Measurements from ENCODE around the gene SMIM24. TPM values are rescaled to one million over a fixed set of nuclear protein-coding genes. Genes with fewer than 3 reads are reported as not detected.

SMIM24 gene
- total and polyA plus RNA-seq, 10 of the 15 experiments (the other 5 are each of a cell fraction or from before 2014, with no cell fraction given) = 0.14 to 0.44 (median 0.23) TPM; not detected in 4

- FAIRE-seq = no peak
- ATAC-seq = no peak
- TF ChIP-seq RBBP5 (conservative IDR thresholded peaks at IDR 0.05) (no peak), REST (IDR thresholded peaks at IDR 0.05; ENCODE audit: low read depth, low read length) (no peak), PRDM15 (CRISPR knock-in tag; IDR thresholded peaks at IDR 0.05) (no peak)
- no peaks in the 10 kb centered on the region for H3K9me3 ChIP-seq (replicated peaks; ENCODE audit: control insufficient read depth, insufficient read depth, low read length)
- BruUV-seq (replicated peaks) = no TSS peak
- intact Hi-C loops (cut with micrococcal nuclease; ENCODE audit: unreplicated experiment) (no loop called here), in situ Hi-C loops (cut with MboI) (loop anchor here (5.0 kb wide), 1 partner anchor 143 kb away; no protein-coding TSS in a partner anchor)
- no peak overlapping the region for H3K27ac ChIP-seq (ENCODE audit: control insufficient read depth, insufficient read depth)
- H2AFZ ChIP-seq (ENCODE audit: control insufficient read depth, low read depth, low read length) = no peak overlapping the region
- no peak overlapping the region for H3K4me3 ChIP-seq
- no peaks in the 10 kb centered on the region for H3K4me1 ChIP-seq (ENCODE audit: control insufficient read depth, insufficient read depth, low read length)
- WGBS (ENCODE audit: insufficient coverage, insufficient replicate concordance, low lambda C conversion rate, missing lambda C conversion rate) = 38% methylated on average over 10 of the region's 11 CpGs
- no peak for DNase-seq (ENCODE audit: low read depth, low spot score)
- no peak overlapping the region for H3K9ac ChIP-seq (ENCODE audit: control insufficient read depth, insufficient read depth, low read length)
- no peak overlapping the region for H3K4me2 ChIP-seq (ENCODE audit: control insufficient read depth, insufficient read depth)
- ChIA-PET SMC1A (ENCODE audit: uncharacterized antibody, unreplicated experiment) (interaction anchor here (0.5 to 0.9 kb wide), 2 partner anchors 31 to 127 kb away, joined by 3 read pairs; no protein-coding TSS in a partner anchor), RAD21 (ENCODE audit: unreplicated experiment) (interaction anchor here (0.8 to 1.6 kb wide), 5 partner anchors 15 to 311 kb away, joined by 3 to 6 read pairs (median 4); no protein-coding TSS in a partner anchor), POLR2A (no interaction called here), CTCF (interaction anchor here (1.2 to 2.6 kb wide), 6 partner anchors 16 to 166 kb away, joined by 4 to 15 read pairs (median 5); no protein-coding TSS in a partner anchor)
- H3K27me3 ChIP-seq (replicated peaks in 1 of 2; ENCODE audit: control insufficient read depth in 2 of 2, insufficient read depth in 2 of 2, low read length in 1 of 2) = no peaks in the 10 kb centered on the region
- H3K36me3 ChIP-seq (ENCODE audit: control insufficient read depth in 2 of 2, insufficient read depth in 2 of 2, low read length in 1 of 2) = no peaks in the 10 kb centered on the region; a peak in 2 of 4 replicates
- peaks cover 2% of the 10 kb centered on the region; the same call in 1 of the 2 replicates for H4K20me1 ChIP-seq (ENCODE audit: control insufficient read depth, insufficient read depth)
- H3K79me2 ChIP-seq (ENCODE audit: control insufficient read depth, insufficient read depth, low read length) = no peaks in the 10 kb centered on the region
Observed at GRCh38 chr19:3470500-3471128, 9.7 kb downstream of the SMIM24 start.
